ENCODE data around the gene SERTAD2. TPM values are rescaled to one million over a fixed set of nuclear protein-coding genes. Genes with fewer than 3 reads are reported as not detected.

SERTAD2 gene
- total RNA-seq, 4 donors from 2014 or later, result 5.4 to 22.1 (median 13.2) TPM

DNA sequence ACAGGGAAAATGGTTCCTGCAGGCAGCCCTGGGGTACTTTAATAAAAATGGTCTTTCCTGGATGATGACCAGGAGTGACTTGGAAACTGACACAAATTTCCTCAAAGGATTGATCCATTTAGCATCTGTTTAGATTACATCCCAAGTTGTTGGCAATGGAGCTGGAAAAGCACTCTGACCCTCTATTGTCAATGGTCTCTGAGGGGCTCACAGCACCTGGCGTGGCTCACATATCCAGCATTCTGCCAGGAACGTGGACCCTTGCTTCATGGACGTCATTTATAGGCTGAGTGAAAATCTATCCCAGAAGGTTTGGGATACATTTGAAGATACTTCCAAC lies 43.8 kb downstream of the SERTAD2 start:
- 87% methylated on average over 3 of the region's 3 CpGs; no CpG with 5 or more reads in 1 of the 2 donors for WGBS, 2 donors (ENCODE audit: low coverage in 1 of 2)
- Histone ChIP-seq H3K36me3 (no peaks in the 10 kb centered on the region), H3K9me3 (no peaks in the 10 kb centered on the region), H3K4me3 (peak overlapping the region in 3 of 4 donors; percentile 48 to 68 (median 53)), H3K27ac (peak overlapping the region in 2 of 4 donors; percentile 72 to 81), H3K4me1 (peaks cover 4 to 45% (median 32%) of the 10 kb centered on the region in 4 donors), H3K27me3 (no peaks in the 10 kb centered on the region)
- DNase-seq, result no peak
- TF ChIP-seq POLR2AphosphoS5 (IDR thresholded peaks at IDR 0.05), result no peak
- TF ChIP-seq, protein P1, sequence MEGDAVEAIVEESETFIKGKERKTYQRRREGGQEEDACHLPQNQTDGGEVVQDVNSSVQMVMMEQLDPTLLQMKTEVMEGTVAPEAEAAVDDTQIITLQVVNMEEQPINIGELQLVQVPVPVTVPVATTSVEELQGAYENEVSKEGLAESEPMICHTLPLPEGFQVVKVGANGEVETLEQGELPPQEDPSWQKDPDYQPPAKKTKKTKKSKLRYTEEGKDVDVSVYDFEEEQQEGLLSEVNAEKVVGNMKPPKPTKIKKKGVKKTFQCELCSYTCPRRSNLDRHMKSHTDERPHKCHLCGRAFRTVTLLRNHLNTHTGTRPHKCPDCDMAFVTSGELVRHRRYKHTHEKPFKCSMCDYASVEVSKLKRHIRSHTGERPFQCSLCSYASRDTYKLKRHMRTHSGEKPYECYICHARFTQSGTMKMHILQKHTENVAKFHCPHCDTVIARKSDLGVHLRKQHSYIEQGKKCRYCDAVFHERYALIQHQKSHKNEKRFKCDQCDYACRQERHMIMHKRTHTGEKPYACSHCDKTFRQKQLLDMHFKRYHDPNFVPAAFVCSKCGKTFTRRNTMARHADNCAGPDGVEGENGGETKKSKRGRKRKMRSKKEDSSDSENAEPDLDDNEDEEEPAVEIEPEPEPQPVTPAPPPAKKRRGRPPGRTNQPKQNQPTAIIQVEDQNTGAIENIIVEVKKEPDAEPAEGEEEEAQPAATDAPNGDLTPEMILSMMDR (IDR thresholded peaks at IDR 0.05), result no peak
- no peak for TF ChIP-seq EP300 (IDR thresholded peaks at IDR 0.05; ENCODE audit: low read depth)
- TF ChIP-seq POLR2A (IDR thresholded peaks at IDR 0.05), result no peak
- in situ Hi-C loops (cut with MboI; ENCODE audit: low pct_ligation_motif_present in 1 of 4, low pct_unique_long_range_greater_than_20kb in 1 of 4, low sequenced_read_pairs in 3 of 4) (loop anchor here in 1 of 4 donors (10.0 kb wide), 1 partner anchor 255 kb away; no protein-coding TSS in a partner anchor), intact Hi-C loops (cut with DNase I; ENCODE audit: low total_unique reads) (loop anchor here (5.0 kb wide), 1 partner anchor 257 kb away; no protein-coding TSS in a partner anchor)

- Histone ChIP-seq H3K27me3 (no peaks in the 10 kb centered on the region), H3K36me3 (no peaks in the 10 kb centered on the region), H3K4me3 (peak overlapping the region; percentile 48 to 68 (median 51)), H3K9me3 (no peaks in the 10 kb centered on the region), H3K4me1 (peaks cover 4 to 50% (median 32%) of the 10 kb centered on the region in 4 donors), H3K27ac (peak overlapping the region; percentile 53 to 83 (median 76))
- intact Hi-C loops (cut with DNase I; ENCODE audit: low total_unique reads) (loop anchor here (5.0 kb wide), 1 partner anchor 258 kb away; no protein-coding TSS in a partner anchor), in situ Hi-C loops (cut with MboI; ENCODE audit: low pct_ligation_motif_present in 1 of 4, low pct_unique_long_range_greater_than_20kb in 1 of 4, low sequenced_read_pairs in 3 of 4) (loop anchor here in 1 of 4 donors (10.0 kb wide), 1 partner anchor 255 kb away; no protein-coding TSS in a partner anchor)
- DNase-seq, result peak; percentile 74
- TF ChIP-seq EP300 (IDR thresholded peaks at IDR 0.05; ENCODE audit: low read depth), result no peak
- TF ChIP-seq, protein P1 (IDR thresholded peaks at IDR 0.05), result peak in 3 of 5 experiments; percentile 21 to 39 (median 27)
- TF ChIP-seq POLR2A (IDR thresholded peaks at IDR 0.05), result no peak
- no peak for TF ChIP-seq POLR2AphosphoS5 (IDR thresholded peaks at IDR 0.05)
- WGBS, 2 donors (ENCODE audit: low coverage in 1 of 2), result 32% methylated on average over 16 of the region's 74 CpGs; no CpG with 5 or more reads in 1 of the 2 donors
These were observed 44.3 kb downstream of the SERTAD2 start for GRCh38 chr2:64609227-64609941.

- no peak for DNase-seq
- in situ Hi-C loops (cut with MboI; ENCODE audit: low pct_ligation_motif_present in 1 of 4, low pct_unique_long_range_greater_than_20kb in 1 of 4, low sequenced_read_pairs in 3 of 4), result loop anchor here in 1 of 4 donors (10.0 kb wide), 1 partner anchor 256 kb away; no protein-coding TSS in a partner anchor
- H3K4me3 ChIP-seq, result peak overlapping the region; percentile 34 to 68 (median 50)
- intact Hi-C loops (cut with DNase I; ENCODE audit: low total_unique reads), result loop anchor here (5.0 kb wide), 1 partner anchor 258 kb away; no protein-coding TSS in a partner anchor
- no peaks in the 10 kb centered on the region for H3K27me3 ChIP-seq
- TF ChIP-seq POLR2A (IDR thresholded peaks at IDR 0.05) (no peak), POLR2AphosphoS5 (IDR thresholded peaks at IDR 0.05) (no peak), EP300 (IDR thresholded peaks at IDR 0.05; ENCODE audit: low read depth) (no peak)
- TF ChIP-seq, protein P1 (IDR thresholded peaks at IDR 0.05), result no peak
- H3K36me3 ChIP-seq, result no peaks in the 10 kb centered on the region
- no peaks in the 10 kb centered on the region for H3K9me3 ChIP-seq
- peaks cover 4 to 51% (median 32%) of the 10 kb centered on the region in 4 donors for H3K4me1 ChIP-seq
- H3K27ac ChIP-seq, result peak overlapping the region; percentile 53 to 83 (median 76)
- WGBS, 2 donors (ENCODE audit: low coverage in 1 of 2), result 19 to 39% methylated on average over 5 to 19 of the region's 20 CpGs
These were observed 44.9 kb downstream of the SERTAD2 start for GRCh38 chr2:64608867-64609226.

All from transverse colon (tissue), 4 donors.